Heart right ventricle (tissue), 16 donors: Measurements from ENCODE around the gene CIT. TPM values are rescaled to one million over a fixed set of nuclear protein-coding genes. Genes with fewer than 3 reads are reported as not detected.

Experiments
- ATAC-seq, 8 donors: fragments of 200-7000 bp; cut with Tn5 transposase; one replicate each; pipeline ENCODE4 v1.9.1; 2020; ENCODE audit warnings: mild to moderate bottlenecking in 8 of 8, moderate library complexity in 8 of 8, moderate number of reproducible peaks in 1 of 8
- DNase-seq, 2 donors: peaks; one replicate each; pipeline ENCODE4 v3.0.0-alpha.2; 2020
- H3K27ac ChIP-seq, 10 donors: fragments of 200-600 bp; sonication (generic) in 2 of 10; one replicate each; pipeline versions ENCODE4 v1.5.0 to v1.8.0; 2020 to 2022; ENCODE audit warnings: mild to moderate bottlenecking in 3 of 10
- H3K27me3 ChIP-seq, 7 donors: fragments of 200-600 bp; one replicate each; pipeline ENCODE4 v1.8.0; 2021 to 2022; ENCODE audit warnings: mild to moderate bottlenecking in 2 of 7
- H3K36me3 ChIP-seq, 9 donors: fragments of 200-600 bp; sonication (generic) in 1 of 9; one replicate each; pipeline versions ENCODE4 v1.5.0 to v1.8.0; 2020 to 2022; ENCODE audit warnings: mild to moderate bottlenecking in 2 of 9
- H3K4me1 ChIP-seq, 9 donors: fragments of 200-600 bp; sonication (generic) in 1 of 9; one replicate each; pipeline versions ENCODE4 v1.5.0 to v1.8.0; 2020 to 2022; ENCODE audit warnings: mild to moderate bottlenecking in 4 of 9
- H3K4me3 ChIP-seq, 10 donors: fragments of 200-600 bp; sonication (generic) in 2 of 10; one replicate each; pipeline versions ENCODE4 v1.5.0 to v1.8.0; 2020 to 2022; ENCODE audit warnings: mild to moderate bottlenecking in 7 of 10, moderate library complexity in 2 of 10
- H3K9me3 ChIP-seq, 11 donors: fragments of 200-600 bp in 10 of 11; sonication (generic) in 2 of 11; one replicate each; pipeline versions ENCODE4 v1.5.0 to v1.8.0; 2013 to 2022; ENCODE audit warnings: mild to moderate bottlenecking in 2 of 11, control low read depth in 1 of 11, moderate library complexity in 1 of 11
- WGBS, 2 donors: extraction: QIAGEN DNeasy Blood & Tissue Kit; methylation state at CpG; one replicate each; pipeline ENCODE4 v1.1.7; 2013; ENCODE audit warnings: inconsistent platforms in 1 of 2; 5-methylcytosine and 5-hydroxymethylcytosine counted together
- intact Hi-C, 10 donors: fragments of 100-400 bp; cut with DNase I; formaldehyde crosslinking; loops; one replicate each; pipeline versions ENCODE4 v1.11.1 to v1.14.2; 2022
- polyA plus RNA-seq, 2 donors: library from polyadenylated mRNA; stranded (reverse); fragments of 200-250 nt; gene quantifications; one replicate each; pipeline ENCODE4 v1.2.3, GENCODE V29; 2013
- total RNA-seq, 10 donors: library from RNA; stranded (reverse); fragmentation: NEBNext Ultra II Directional in 3 of 10; extraction: Animal tissue kit (Norgen Biotek cat#: 25700) in 3 of 10; gene quantifications; one replicate each; pipeline versions ENCODE4 v1.2.1 to v1.2.4, GENCODE V29; 2021 to 2023
- TF ChIP-seq, protein P1 (sequence below), 9 donors: fragments of 200-600 bp; sonication (generic) in 2 of 9; IDR thresholded peaks; one replicate each; pipeline versions ENCODE4 v1.5.0 to v1.8.0; 2021 to 2022; ENCODE audit warnings: antibody characterized with exemption in 9 of 9, mild to moderate bottlenecking in 5 of 9, moderate library complexity in 1 of 9
- donor health status: Arrhythmogenic right ventricular cardiomyopathy.
- donor health status: ischemic (EF 13 %, LVEDD 7.1; RV severe dilation, severe dysfunction).
- donor health status: healthy with polysubstance abuse.
- donor health status: DM: no; HTN: yes; CAD: no.
- donor health status: DM: no; HTN: no; CAD: no.
- donor health status: ischemic (EF 25% LVEDD 6.9; RV normal size, moderate dysfunction).
- donor health status: ischemic (EF 25% LVEDD 5.7; RV mildly dilated, moderate dysfunction).
- donor health status: healthy.
- donor health status: DM: yes; HTN: yes; CAD: no.
- donor health status: Ischemic cardiomyopathy.
- donor health status: ischemic (EF 35%, LVEDD 5.7; RV mildly dilated, moderate dysfunction).
- donor health status: nonischemic (EF 11% LVEDD 7.7; RV severe dilation, severe dysfunction).
- donor health status: DM: yes; HTN: yes; CAD: no.
- donor health status: PGD.
- donor health status: ischemic (EF 29% LVEDD 5.4; RV normal size, mild dysfunction).
- donor health status: nonischemic (EF 23%, LVEDD 6.1; RV moderate dilation, normal function).

The CIT gene
- total and polyA plus RNA-seq, 12 donors, result 0.20 to 7.0 (median 0.92) TPM

DNA sequence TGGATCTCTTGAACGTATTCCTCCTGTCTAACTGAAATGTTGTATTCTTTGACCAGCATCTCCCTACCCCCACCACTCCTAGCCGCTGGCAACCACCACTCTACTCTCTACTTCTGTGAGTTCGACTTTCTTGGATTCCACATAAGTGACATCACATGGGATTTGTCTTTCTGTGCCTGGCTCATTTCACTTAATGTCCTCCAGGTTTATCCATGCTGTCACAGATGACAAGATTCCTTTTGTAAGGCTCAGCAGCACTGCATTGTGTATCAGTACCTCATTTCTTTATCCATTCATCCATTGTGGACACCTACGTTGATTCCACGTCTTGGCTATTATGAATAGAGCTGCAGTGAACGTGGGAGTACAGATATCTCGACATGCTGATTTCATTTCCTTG, 198.7 kb downstream of the CIT start:
- Histone ChIP-seq H3K27ac (no peak overlapping the region), H3K36me3 (peaks cover 0 to 90% (median 66%) of the 10 kb centered on the region in 9 donors), H3K4me1 (peaks cover 0 to 48% (median 27%) of the 10 kb centered on the region in 9 donors), H3K9me3 (no peaks in the 10 kb centered on the region), H3K27me3 (no peaks in the 10 kb centered on the region), H3K4me3 (no peak overlapping the region)
- 64 to 73% methylated on average over 7 of the region's 7 CpGs for WGBS, 2 donors
- DNase-seq (no peak), ATAC-seq (no peak)
- TF ChIP-seq, protein P1, sequence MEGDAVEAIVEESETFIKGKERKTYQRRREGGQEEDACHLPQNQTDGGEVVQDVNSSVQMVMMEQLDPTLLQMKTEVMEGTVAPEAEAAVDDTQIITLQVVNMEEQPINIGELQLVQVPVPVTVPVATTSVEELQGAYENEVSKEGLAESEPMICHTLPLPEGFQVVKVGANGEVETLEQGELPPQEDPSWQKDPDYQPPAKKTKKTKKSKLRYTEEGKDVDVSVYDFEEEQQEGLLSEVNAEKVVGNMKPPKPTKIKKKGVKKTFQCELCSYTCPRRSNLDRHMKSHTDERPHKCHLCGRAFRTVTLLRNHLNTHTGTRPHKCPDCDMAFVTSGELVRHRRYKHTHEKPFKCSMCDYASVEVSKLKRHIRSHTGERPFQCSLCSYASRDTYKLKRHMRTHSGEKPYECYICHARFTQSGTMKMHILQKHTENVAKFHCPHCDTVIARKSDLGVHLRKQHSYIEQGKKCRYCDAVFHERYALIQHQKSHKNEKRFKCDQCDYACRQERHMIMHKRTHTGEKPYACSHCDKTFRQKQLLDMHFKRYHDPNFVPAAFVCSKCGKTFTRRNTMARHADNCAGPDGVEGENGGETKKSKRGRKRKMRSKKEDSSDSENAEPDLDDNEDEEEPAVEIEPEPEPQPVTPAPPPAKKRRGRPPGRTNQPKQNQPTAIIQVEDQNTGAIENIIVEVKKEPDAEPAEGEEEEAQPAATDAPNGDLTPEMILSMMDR (IDR thresholded peaks at IDR 0.05), result no peak
- intact Hi-C loops, result no loop called here

DNA sequence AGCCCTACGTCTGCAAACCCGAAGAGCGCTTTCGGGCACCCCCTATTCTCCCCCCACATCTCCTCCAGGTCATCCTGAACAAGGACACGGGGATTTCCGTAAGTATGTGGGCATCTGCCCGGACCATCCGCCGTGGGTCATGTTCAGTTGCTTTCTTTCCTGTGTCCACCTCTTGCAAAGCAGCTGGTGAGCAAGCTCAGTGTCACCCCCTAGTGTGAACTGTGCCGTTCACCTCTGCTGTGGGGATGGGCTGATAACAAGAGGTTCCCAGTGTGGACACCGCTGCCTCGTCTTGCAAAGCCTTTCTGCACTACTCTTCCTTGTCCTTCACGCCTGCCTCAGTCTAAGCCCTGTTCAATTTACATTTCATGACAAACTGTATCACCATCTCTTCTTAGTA, 200.5 kb downstream of the CIT start:
- TF ChIP-seq, protein P1 (IDR thresholded peaks at IDR 0.05), result no peak
- intact Hi-C loops, result no loop called here
- no peak overlapping the region for H3K4me3 ChIP-seq
- no peaks in the 10 kb centered on the region for H3K9me3 ChIP-seq
- 92 to 93% methylated on average over 13 of the region's 13 CpGs for WGBS, 2 donors
- ATAC-seq (no peak), DNase-seq (no peak)
- H3K27me3 ChIP-seq, result no peaks in the 10 kb centered on the region
- no peak overlapping the region for H3K27ac ChIP-seq
- H3K36me3 ChIP-seq, result peaks cover 0 to 100% (median 69%) of the 10 kb centered on the region in 9 donors
- peaks cover 0 to 48% (median 31%) of the 10 kb centered on the region in 9 donors for H3K4me1 ChIP-seq

DNA sequence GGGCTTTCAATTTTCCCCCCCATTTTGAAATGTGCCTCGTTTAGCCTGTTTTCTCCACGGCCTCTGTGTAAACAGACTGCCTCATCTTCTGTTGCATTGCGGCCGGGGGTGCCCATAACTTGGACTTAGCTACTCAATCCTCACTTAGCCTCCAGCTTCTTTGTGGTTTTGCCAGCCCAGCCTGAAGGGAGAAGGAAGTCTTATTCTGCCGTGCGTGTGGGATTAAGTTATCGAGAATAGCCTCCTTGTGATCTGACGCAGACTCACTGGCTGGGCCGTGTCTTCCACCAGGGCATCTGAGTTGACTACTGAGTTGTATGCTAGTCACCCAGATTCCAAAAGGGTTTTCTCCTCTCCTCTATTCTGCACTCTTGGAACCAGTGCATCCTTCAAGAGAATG, 201.1 kb downstream of the CIT start:
- no peaks in the 10 kb centered on the region for H3K9me3 ChIP-seq
- TF ChIP-seq, protein P1 (IDR thresholded peaks at IDR 0.05), result no peak
- peaks cover 0 to 52% (median 36%) of the 10 kb centered on the region in 9 donors for H3K4me1 ChIP-seq
- H3K27ac ChIP-seq, result peak overlapping the region in 1 of 10 donors; percentile 56
- WGBS, 2 donors, result 89 to 92% methylated on average over 9 of the region's 9 CpGs
- ATAC-seq, result no peak
- no peaks in the 10 kb centered on the region for H3K27me3 ChIP-seq
- no peak overlapping the region for H3K4me3 ChIP-seq
- peaks cover 0 to 100% (median 64%) of the 10 kb centered on the region in 9 donors for H3K36me3 ChIP-seq
- intact Hi-C loops, result no loop called here
- DNase-seq, result no peak

DNA sequence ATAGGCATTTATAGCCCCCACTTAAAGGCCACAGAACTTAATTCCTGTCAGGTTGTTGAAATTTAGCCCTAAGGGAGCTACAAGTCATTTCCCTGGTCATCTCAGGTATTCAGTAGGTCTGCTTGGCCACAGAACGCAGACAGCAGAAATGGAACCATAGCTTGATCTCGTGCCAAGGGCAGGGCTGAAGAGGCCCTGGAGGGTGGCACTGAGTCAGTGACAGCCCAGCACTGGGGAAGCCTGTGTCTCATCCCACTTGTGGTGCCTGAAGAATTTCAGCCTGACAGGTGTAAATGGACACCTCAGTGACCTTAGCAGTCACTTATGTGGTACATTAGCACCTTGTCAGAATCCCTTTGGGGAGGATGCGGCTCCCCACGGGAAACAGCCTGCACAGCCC, 202.6 kb downstream of the CIT start:
- intact Hi-C loops, result no loop called here
- H3K4me3 ChIP-seq, result no peak overlapping the region
- 83% methylated on average over 4 of the region's 4 CpGs for WGBS, 2 donors
- TF ChIP-seq, protein P1 (IDR thresholded peaks at IDR 0.05), result no peak
- no peak for DNase-seq
- H3K36me3 ChIP-seq, result peaks cover 0 to 95% (median 53%) of the 10 kb centered on the region in 9 donors
- H3K27me3 ChIP-seq, result no peaks in the 10 kb centered on the region
- ATAC-seq, result no peak
- peaks cover 0 to 66% (median 49%) of the 10 kb centered on the region in 9 donors for H3K4me1 ChIP-seq
- peak overlapping the region in 9 of 10 donors; percentile 32 to 91 (median 71) for H3K27ac ChIP-seq
- H3K9me3 ChIP-seq, result no peaks in the 10 kb centered on the region
